ENCODE results near the gene AIF1.

Gene AIF1

GRCh38 chr6:31641370-31641769 lies 26.3 kb downstream of the AIF1 start:
- no peak for DNase-seq (ENCODE audit: low read depth in 2 of 2, low spot score in 1 of 2)

- DNase-seq (ENCODE audit: low read depth in 2 of 2, low spot score in 1 of 2) = no peak
These were observed 27.9 kb downstream of the AIF1 start for GRCh38 chr6:31642798-31643570.

- DNase-seq (ENCODE audit: low read depth in 2 of 2, low spot score in 1 of 2) = no peak
These were observed 28.9 kb downstream of the AIF1 start for GRCh38 chr6:31643818-31644454.

- DNase-seq (ENCODE audit: low read depth in 2 of 2, low spot score in 1 of 2) = no peak
These were observed 30.3 kb downstream of the AIF1 start for GRCh38 chr6:31645325-31645724.

- DNase-seq (ENCODE audit: low read depth in 2 of 2, low spot score in 1 of 2) = no peak
These were observed 36.7 kb downstream of the AIF1 start for GRCh38 chr6:31651602-31652191.

- DNase-seq (ENCODE audit: low read depth in 2 of 2, low spot score in 1 of 2) = peak in 1 of 2 donors; percentile 84
These were observed 38.1 kb downstream of the AIF1 start for GRCh38 chr6:31652925-31653724.

- DNase-seq (ENCODE audit: low read depth in 2 of 2, low spot score in 1 of 2) = no peak
These were observed 39.7 kb downstream of the AIF1 start for GRCh38 chr6:31654574-31655348.

- DNase-seq (ENCODE audit: low read depth in 2 of 2, low spot score in 1 of 2) = no peak
These were observed 40.6 kb downstream of the AIF1 start, which contains the start of gene APOM for GRCh38 chr6:31655349-31656237. Gene APOM, plus strand, starts transcription at chr6:31655894. Its CDS starts 73 bp downstream, at chr6:31655967.

GRCh38 chr6:31657406-31658157 lies 42.5 kb downstream of the AIF1 start:
- no peak for DNase-seq (ENCODE audit: low read depth in 2 of 2, low spot score in 1 of 2)

GRCh38 chr6:31658158-31658688 lies 43.2 kb downstream of the AIF1 start:
- DNase-seq (ENCODE audit: low read depth in 2 of 2, low spot score in 1 of 2) = no peak

GRCh38 chr6:31658983-31659648 lies 44.1 kb downstream of the AIF1 start:
- DNase-seq (ENCODE audit: low read depth in 2 of 2, low spot score in 1 of 2) = no peak

GRCh38 chr6:31659649-31660380 lies 44.8 kb downstream of the AIF1 start:
- no peak for DNase-seq (ENCODE audit: low read depth in 2 of 2, low spot score in 1 of 2)

- peak; percentile 37 to 60 for DNase-seq (ENCODE audit: low read depth in 2 of 2, low spot score in 1 of 2)
These were observed 45.6 kb downstream of the AIF1 start, which contains the start of gene C6orf47 for GRCh38 chr6:31660381-31661261. Gene C6orf47, minus strand, starts transcription at chr6:31660778. Its CDS starts 831 bp downstream, at chr6:31659947.

GRCh38 chr6:31661262-31662123 lies 46.5 kb downstream of the AIF1 start:
- no peak for DNase-seq (ENCODE audit: low read depth in 2 of 2, low spot score in 1 of 2)

GRCh38 chr6:31662124-31662723 lies 47.2 kb downstream of the AIF1 start:
- DNase-seq (ENCODE audit: low read depth in 2 of 2, low spot score in 1 of 2) = no peak
